Suprapubic skin (tissue), 3 donors: ENCODE results near the gene CYBA.

ENCODE experiments used
- CTCF ChIP-seq, 2 donors: fragments of 200-600 bp in 1 of 2; fragments of 450-650 bp in 1 of 2; sonication (generic) in 1 of 2; IDR thresholded peaks; one replicate each; pipeline ENCODE4 v1.5.1; 2016 to 2019; ENCODE audit warnings: antibody characterized with exemption in 2 of 2, mild to moderate bottlenecking in 1 of 2, moderate library complexity in 1 of 2
- POLR2A ChIP-seq, 2 donors: fragments of 450-650 bp; IDR thresholded peaks; one replicate each; pipeline ENCODE4 v1.6.1; 2017; ENCODE audit warnings: antibody characterized with exemption in 2 of 2, mild to moderate bottlenecking in 2 of 2, moderate library complexity in 2 of 2

DNA sequence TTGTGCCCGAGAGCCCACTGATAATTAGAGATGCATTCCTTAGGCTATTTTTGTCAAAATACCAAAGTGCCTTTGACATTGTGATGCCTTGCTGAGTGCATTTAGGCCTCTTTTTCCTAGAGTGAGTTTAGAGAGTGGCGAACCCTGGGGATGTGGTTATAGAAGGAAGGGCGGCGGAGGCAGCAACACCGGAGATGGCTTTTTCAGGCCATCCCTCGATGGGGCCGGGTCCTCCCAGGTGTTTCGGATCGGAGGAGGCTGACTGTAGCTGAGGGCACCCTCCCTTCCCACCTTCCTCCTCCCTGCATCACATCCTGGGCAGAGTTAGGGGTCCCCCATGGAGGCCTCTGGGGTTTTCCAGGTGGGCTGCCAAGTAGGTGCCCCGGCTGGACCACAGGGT lies 42.0 kb upstream of the CYBA start:
- TF ChIP-seq CTCF (IDR thresholded peaks at IDR 0.05) (no peak), POLR2A (IDR thresholded peaks at IDR 0.05) (no peak)
